GM10248 (cell line): ENCODE results near the gene CLIP3.

Experiments
- CTCF ChIA-PET: fragments of 300-600 bp; sonication (Branson Sonifier 250); formaldehyde crosslinking; extraction: SDS; loops from one replicate; lab custom pipeline; 2021; ENCODE audit warnings: antibody characterized with exemption; lab: Yijun Ruan, JAX
- POLR2A ChIA-PET: fragments of 350-650 bp; sonication (Branson Sonifier 250); formaldehyde crosslinking; extraction: SDS; loops from one replicate; lab custom pipeline; 2020; ENCODE audit warnings: antibody characterized with exemption; lab: Yijun Ruan, JAX
- DNase-seq: peaks from one replicate; pipeline ENCODE4 v3.0.0; 2012; ENCODE audit errors: extremely low spot score
- CTCF ChIP-seq: IDR thresholded peaks from 2 replicates; pipeline ENCODE4 v1.5.1; 2012; ENCODE audit warnings: mild to moderate bottlenecking, low read depth; ENCODE audit errors: extremely low read depth, missing control alignments, control extremely low read depth

CLIP3 gene

GRCh38 chr19:36067681-36068080, 35.0 kb upstream of the CLIP3 start:
- TF ChIP-seq CTCF = no peak
- ChIA-PET CTCF (interaction anchor here (0.7 to 1.9 kb wide), 3 partner anchors 9 to 47 kb away, joined by 3 to 8 read pairs (median 3); partner anchors contain the start of gene POLR2I), POLR2A (no interaction called here)
- no peak for DNase-seq

- TF ChIP-seq CTCF = no peak
- POLR2A ChIA-PET = no interaction called here
- DNase-seq = no peak
- CTCF ChIA-PET = no interaction called here
Measured at GRCh38 chr19:36064826-36065225, 32.2 kb upstream of the CLIP3 start.

GRCh38 chr19:36061367-36061766, 28.7 kb upstream of the CLIP3 start:
- no peak for TF ChIP-seq CTCF
- POLR2A ChIA-PET = no interaction called here

GRCh38 chr19:36060430-36060829, 27.8 kb upstream of the CLIP3 start:
- POLR2A ChIA-PET = no interaction called here
- CTCF ChIA-PET = interaction anchor here (0.6 to 3.3 kb wide), 22 partner anchors 10 to 465 kb away, joined by 3 to 21 read pairs (median 5); partner anchors contain the start of genes ZNF146 and ZNF565
- TF ChIP-seq CTCF = peak; percentile 72
- peak; percentile 63 for DNase-seq

More at GRCh38 chr19:36061367-36061766, 28.7 kb upstream of the CLIP3 start:
- CTCF ChIA-PET = interaction anchor here (1.0 to 3.3 kb wide), 20 partner anchors 9 to 464 kb away, joined by 3 to 21 read pairs (median 6); partner anchors contain the start of genes ZNF146 and ZNF565
- no peak for DNase-seq

- no peak for DNase-seq
- no peak for TF ChIP-seq CTCF
- ChIA-PET POLR2A (no interaction called here), CTCF (interaction anchor here (0.7 to 3.3 kb wide), 10 partner anchors 8 to 114 kb away, joined by 3 to 15 read pairs (median 6); partner anchors contain the start of genes POLR2I and TBCB)
Measured at GRCh38 chr19:36059180-36059910, 26.7 kb upstream of the CLIP3 start.

GRCh38 chr19:36058481-36059179, 26.0 kb upstream of the CLIP3 start:
- CTCF ChIA-PET = interaction anchor here (1.0 to 3.3 kb wide), 7 partner anchors 9 to 115 kb away, joined by 4 to 15 read pairs (median 8); partner anchors contain the start of genes POLR2I and TBCB
- POLR2A ChIA-PET = no interaction called here
- no peak for DNase-seq

More at GRCh38 chr19:36058481-36059179, 26.0 kb upstream of the CLIP3 start:
- TF ChIP-seq CTCF = no peak
